Stimulated activated CD8-positive, alpha-beta memory T cell treated with anti-CD3 and anti-CD28 coated beads, Interleukin-12 subunit alpha, Interleukin-12 subunit beta, amount 100 ng/mL, for 1 hour (primary cell): ENCODE results near the gene WSCD2.

Experiments
- DNase-seq: peaks from one replicate; pipeline ENCODE4 v3.0.0-alpha.2; 2020; ENCODE audit warnings: low read depth

WSCD2 gene

DNA sequence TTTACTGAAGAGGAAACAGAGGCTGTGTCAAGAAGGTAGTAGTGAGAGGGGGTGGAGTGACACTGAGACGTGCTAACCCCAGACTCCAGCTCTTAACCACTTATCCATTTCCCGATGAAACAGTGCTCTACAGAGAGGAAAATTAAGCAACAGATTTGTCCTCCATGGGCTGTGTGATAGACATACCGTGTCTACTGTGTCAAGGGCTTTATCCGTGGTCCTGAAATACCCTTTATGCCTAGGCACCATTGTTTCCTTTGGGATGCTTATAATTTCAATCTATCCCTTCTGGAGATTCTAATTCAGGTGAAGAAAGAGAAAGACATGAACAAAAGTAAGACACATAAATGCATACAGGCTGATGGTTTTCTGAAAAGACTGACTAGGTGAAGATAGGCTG, 138.4 kb downstream of the WSCD2 start:
- no peak for DNase-seq

DNA sequence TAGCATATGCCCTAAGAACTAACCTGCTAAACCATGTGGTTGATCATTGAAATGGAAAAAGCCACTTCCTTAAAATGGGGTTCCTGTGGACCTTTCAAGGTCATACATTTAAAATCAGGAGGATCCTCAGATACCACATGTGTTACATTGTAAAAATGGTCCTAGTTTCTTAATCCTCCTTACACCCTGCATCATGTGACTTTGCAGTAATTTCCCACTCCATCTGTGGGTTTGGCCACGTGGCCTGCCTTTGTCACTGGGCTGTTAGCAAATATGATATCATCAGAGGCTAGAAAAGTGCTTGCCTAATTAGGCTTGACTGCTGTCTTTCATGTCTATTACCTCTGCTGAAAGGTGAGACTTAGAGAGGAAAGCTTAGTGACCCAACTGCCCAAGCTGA, 139.3 kb downstream of the WSCD2 start:
- no peak for DNase-seq

DNA sequence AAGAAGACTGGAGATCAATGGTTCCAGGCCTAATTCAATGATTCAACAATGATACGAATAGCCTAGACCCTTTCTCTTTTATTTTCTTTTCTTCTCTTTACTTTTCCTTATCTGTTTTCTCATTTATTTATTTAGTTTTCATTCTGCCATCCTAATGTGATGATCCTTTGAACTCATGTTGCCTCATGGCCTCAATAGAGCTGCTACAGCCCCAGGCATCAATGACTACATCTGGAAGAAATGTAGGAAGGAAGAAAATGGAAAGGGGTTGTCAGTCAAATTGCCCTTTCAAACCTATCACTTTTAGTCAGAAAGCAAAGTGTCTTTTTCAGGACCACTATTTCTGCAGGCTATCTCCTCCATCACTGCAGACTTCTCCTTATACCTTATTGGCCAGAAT, 140.1 kb downstream of the WSCD2 start:
- no peak for DNase-seq

DNA sequence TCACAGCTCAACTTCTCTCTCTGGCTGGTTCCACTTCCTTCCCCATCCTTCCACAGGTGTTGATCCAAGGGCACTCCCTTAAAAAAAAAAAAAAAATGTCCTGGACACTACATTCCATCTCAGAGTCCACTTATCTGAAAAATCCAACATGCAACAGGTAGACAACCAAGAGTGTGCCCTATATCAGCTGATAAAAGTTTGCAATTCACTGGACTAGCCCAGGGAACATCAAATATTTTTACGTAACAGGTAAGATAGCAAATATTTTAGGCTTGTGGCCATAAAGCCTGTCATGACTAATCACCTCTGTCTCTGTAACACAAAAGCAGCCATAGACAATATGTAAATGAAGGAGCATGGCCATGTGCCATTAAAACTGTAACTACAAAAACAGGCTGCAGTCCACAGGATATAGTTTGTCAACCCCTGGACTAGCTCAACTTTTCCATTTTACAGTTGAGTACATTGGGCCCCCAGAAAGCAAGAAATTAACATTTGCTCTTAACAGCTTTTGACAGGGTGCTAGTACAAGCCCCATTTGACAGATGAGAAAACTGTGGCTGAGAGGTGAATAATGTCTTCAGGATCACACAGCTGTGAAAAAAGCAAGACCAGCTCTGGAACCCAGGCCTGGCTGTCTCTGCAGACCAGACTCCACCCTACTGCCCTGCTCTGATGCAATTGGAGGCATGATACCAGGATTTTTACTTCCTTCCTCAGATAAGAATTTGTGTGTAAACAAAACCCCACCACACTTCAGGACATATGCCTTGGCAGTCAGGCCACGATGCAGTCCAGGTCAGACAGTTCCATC, 141.2 kb downstream of the WSCD2 start:
- no peak for DNase-seq

DNA sequence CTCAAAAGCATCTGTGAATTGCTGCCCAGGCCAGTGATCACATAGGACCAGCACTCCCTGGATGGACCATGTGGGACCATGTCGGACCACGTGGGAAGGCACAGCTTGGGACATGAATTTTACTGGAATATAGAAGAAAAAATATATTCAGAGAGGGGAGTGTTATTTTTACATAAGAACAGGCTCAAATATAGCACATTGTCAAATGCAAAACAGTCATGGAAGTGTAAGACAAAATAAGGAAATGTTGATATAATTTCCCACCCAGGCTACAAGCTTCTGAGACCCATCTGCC, 141.7 kb downstream of the WSCD2 start:
- DNase-seq = no peak

DNA sequence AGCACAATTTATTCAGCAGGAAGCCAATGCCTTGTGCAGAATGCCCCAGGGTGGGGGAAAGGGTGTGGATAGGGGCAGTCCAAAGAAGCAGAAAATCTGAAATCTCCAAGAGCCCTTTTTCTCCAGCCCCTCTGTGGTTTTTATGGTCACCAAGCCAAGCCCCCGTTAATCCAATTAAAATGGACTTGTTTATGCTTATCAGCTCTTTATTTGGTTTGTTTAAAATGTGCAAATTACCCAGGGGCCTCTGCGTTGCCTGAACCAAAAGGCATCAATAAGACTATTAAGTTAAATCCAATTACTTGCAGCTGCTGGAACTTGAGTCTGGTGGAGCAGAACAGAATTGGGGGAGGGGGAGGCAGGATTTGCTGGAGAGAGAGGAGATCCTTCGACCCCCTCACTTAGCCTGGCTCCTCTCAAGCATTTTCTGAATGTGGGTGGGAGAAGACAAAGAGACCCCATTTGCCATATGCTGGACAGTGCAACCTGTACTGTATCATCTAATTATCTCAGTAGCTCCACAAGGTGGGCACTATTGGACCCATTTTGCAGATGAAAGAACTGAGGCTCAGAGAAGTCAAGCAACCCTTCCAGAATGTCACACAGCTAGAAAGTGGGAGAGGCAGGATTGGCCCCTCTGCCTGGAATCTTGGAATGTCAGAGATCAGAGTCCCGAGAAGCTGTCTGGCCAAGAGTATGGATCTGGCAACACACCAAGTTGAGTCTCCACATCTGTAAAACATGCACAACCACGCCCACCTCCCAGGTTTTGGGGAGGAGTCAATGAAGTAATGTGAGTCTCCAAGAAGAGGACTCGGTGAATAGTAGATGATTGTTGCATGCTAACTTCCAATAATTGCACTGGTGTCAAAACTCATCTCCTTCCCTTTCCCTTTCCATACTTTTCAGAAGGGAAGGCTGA, 143.1 kb downstream of the WSCD2 start:
- no peak for DNase-seq

DNA sequence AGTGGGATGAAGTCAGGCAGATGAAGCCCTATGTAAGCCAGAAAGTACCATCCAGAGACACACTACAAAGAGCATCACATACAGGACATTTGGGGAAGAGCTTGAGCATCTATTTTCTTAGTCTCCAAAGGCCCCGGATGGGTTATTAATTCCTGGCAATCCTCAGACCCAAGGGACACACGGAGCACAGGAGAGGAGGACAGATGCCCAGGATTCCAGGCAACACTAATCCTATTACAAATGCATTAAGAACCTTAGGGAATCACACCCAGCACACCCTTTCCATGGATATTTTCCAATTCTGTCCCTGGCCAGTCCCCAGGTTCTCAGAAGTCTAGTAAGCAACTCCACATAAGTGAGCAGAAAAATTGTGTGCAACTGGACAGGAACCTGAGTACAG, 144.1 kb downstream of the WSCD2 start:
- no peak for DNase-seq

DNA sequence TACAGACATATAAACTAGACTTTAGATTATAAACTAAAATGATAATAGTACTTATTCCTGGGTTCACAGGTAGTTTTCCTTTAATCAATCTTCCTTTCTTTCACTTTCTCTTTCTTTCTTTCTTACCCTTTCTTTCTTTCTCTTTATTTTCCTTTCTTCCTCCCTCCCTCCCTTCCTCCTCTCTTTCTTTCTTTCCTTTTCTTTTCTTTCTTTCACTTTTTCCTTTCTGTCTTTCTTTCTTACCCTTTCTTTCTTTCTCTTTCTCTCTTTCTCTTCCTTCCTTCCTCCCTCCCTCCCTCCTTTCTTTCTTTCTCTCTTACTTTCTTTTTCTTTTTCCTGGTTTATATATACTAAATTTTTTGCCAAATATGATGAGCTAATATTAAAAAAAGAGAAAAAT, 148.5 kb downstream of the WSCD2 start:
- DNase-seq = no peak

DNA sequence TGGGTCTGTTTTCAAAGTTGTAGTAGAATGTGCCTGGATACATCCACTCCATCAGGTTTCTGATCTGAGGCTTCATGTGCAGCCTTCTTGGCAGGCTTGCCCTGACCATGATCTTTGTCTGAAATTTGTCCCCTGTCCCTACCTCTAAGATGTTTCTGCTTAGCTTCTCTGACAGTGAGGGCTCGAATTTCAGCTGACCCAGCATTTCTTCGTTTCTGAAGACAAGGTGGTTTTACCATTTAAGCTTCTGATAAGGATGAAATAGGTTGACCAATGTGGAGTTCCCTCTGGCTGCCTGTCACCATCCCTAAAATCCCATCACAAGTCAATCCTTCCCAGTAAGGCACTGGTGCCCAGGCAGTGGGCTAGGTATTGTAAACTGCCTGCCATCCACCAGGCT, 153.1 kb downstream of the WSCD2 start:
- no peak for DNase-seq

DNA sequence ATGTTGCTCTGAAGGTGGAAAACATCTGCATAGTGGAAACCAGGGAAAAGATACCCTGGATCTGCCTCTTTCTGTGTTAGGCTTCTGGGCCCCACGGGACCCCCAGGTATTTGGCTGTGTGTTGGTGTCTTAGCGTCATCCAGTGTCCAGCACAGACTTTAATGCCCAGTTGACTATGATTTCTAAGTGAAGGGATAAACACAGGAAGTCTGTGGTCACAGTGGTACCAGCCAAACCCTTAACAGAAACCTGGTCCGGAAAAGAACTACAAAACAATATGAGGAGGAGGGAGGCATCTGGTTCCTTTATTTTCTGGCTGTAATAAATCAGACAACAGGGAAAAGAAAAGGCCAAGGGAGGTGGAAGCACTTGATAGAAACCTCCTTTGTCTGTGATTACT, 153.6 kb downstream of the WSCD2 start:
- no peak for DNase-seq

DNA sequence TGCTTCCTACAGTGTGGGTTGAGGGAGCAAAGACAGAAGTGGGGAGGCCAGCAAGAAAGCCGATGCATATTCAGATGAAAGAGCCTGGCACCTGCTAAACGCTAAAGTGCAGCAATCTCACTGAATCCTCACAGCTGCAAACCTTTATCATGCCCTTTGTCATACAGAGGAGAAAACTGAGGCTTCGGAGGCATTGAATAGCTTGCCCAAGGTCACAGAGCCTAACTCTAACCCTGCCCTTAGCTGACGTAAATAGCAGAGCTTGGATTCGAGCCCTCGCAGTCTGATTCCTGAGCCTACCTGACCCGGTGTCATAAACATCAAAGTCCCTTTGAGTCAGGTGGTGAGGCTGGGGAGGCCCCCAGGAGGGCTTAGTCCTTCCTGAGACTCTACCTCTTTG, 155.1 kb downstream of the WSCD2 start:
- DNase-seq = no peak

DNA sequence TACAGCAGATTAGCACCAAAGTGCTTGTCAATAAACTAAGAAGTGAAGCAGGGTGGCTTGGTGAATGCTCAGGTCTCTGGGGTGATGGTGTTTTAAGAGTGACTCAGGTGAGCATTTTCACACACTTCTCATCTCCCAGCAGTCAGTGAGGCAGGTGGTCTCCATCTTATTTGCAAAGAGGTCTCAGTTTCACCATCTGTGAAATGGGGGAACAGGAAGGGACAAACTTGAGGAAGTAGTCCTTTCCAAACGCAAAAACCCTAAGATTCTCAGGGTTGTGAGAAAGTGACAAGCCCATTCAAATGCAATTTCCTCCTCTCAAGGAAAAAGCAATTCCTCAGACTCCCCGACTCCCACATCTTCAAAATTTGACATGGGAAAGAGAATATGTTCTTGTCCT, 155.9 kb downstream of the WSCD2 start:
- no peak for DNase-seq

DNA sequence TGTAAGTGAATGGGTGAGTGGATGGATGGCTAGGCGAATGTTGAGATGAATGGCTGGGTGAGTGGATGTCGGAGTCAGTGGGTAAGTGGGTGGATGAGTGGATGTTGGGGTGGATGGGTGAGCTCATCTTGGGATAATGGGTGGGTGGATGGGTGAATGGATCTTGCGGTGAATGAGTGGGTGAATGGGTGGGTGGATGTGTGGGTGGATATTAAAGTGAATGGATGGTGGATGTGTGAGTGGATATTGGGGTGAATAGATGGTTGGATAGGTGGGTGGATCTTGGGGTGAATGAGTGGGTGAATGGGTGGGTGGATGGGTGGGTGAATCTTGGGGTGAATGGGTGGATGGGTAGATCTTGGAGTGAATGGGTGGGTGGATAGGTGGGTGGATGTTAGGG, 158.1 kb downstream of the WSCD2 start:
- no peak for DNase-seq

DNA sequence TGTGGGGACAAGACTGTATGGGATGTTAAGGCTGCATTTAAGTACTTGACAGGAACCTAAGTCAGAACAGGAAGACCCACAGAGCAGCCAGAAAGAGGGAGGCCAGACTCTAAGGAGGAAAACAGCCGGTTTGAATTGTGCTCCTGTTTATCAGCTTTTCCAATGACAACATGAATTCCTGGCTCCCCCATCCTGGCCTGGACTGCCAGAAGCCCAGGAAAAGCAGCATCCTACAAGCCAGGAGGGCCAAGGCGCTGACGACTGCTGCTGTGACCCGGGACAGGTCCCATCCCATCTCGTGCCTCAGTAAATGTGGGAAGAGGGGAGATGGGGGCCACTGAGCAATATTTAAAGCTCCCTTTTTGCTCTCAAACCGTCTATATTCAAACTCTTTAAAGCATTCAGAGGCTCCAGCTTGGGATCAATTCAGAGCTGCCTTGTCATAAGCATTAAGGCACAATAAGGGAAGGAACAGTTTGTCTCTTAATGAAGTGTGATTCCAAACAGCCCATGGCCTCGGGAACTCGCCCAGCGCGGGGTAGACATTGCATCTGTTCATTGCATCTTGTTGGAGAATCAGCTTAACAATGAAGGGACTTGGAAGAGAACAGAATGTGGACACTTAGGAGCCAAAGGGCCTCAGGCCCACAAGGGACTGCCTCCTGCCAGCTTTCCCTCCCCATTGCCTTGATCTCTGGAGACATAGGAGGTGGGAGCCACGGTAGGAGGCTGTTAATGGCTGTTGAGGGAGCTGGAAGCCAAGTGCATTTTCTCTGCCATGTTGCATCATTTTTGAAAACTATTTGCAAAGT, 160.5 kb downstream of the WSCD2 start:
- no peak for DNase-seq

DNA sequence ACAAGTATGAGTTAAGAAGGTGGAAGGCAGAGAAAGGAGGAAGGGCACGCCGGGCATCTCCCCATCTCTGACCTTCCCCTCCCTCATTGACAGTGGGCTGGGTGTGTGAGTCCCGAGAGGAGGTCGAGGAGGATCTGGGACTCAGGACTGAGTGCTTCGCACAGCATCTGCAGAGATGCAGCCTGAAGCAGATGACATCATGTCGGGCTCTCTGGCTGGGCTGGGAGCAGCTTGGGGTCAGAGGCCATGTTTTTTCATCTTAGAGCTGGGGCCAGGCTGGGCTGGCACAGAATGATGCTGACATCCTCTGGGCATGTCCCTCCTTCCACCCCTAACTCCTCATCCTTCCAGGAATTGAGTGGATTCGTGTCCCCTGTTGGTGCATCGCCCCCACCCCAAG, 166.6 kb downstream of the WSCD2 start:
- no peak for DNase-seq

DNA sequence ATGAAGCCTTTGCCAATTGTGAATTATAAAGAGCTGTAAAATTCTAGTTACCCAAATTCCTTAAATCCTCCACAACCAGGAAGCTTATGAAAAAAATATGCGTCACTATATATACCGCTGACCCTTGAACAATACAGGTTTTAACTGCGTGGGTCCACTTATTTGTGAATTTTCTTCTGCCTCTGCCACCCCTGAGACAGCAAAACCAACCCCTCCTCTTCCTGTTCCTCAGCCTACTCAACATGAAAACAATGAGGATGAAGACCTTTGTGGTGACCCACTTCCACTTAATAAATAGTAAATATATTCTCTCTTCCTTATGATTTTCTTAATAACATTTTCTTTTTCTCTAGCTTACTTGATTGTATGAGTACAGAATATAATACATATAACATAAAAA, 167.9 kb downstream of the WSCD2 start:
- DNase-seq = no peak

DNA sequence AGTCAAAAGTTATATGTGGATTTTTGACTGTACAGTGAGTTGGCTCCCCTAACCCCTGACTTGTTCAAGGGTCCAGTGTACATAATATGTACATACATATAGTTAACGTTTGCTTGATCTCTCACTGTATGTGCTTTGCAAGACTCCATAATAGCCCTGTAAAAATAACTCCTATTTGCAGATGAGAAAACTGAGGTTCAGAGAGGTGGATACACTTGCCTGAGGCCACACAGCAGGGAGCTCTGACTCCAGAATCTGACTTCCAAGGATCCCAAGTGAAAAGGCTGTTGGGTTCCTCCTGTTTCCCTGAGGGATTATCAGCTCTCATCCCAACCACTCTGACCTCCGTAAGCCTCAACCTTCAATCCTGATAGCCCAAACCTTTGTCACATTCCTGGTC, 168.3 kb downstream of the WSCD2 start:
- DNase-seq = no peak

DNA sequence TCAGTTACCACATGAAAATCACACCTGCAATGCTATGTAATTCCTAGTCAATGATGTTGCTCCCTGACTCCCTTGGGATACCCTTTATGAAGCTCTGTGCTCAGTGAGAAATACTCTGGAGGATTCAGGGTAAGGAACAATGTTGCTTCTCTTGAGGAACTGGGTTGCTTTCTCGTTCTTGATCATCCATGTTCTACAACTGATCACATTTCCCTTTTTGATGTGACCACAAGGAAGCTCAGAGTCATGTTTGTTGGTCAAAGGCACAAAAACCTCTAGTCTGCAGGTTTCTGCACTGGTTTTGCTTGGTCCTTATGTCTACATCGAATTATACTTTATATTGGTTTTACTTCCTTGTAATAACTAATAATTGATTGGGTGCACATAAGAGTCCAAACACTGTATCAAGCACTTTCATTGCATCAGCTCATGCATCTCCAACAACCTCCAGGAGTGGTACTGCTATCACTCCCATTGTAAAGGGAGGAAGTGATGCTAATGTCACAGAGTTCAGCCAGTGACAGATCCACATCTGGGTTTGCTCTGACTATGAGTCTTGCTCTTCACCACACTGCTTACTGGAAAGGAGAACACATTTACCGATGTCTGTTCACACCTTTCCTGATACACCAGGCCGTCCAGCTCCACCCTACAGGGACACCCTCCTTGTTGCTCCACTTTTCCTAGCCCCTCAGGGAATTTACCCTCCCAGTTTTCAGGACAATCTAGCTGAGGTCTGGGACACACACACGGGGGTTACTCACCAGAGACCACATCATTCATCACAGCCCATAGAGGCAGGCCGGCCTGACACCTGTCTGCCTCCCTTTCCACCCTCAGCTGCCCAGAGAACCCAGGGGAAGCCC, 169.0 kb downstream of the WSCD2 start:
- DNase-seq = no peak

DNA sequence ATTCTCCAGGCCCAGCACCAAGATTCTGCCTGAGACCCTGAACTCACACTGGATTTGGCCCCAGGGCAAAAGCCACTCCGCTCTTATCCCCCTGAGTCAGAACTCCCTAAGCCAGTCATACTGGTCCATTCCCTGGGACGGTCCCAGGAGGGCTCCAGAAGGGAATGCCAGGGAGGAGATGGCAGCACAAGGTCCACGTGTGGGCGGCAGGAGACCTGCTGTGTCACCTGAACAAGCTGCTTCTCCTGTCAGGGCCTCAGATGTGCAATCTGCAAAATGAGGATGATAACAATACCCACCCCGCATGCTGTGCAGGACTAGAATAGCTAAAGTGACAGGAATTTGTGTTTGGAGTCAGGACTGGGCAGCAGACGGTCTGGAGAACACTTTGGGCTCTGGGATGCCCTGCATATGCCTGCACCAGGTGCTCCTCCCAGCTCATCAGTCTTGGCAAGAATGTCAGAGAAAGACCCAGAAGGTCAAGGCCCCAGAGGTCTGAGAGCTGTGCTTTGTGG, 169.7 kb downstream of the WSCD2 start:
- no peak for DNase-seq

DNA sequence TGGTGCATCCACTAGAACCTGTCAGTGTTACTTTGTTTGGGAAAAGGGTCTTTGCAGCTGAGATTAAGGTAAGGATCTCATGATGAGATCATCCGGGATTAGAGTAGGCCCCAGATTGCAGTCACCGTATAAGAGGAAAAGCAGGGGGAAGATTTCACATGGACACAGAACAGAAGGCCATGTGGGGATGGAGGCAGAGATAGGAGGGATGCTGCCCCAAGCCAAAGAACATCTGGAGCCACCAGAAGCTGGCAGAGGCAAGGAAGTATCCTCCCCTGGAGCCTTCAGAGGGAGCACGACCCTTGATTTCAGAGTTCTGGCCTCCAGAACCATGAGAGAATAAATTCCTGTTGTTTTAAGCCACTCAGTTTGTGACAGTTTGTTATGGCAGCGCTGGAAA, 170.4 kb downstream of the WSCD2 start:
- DNase-seq = no peak
